Liver (tissue), 9 donors: Measurements from ENCODE around the gene LUC7L. TPM values are rescaled to one million over a fixed set of nuclear protein-coding genes. Genes with fewer than 3 reads are reported as not detected.

Source experiments
- DNase-seq: peaks from one replicate; pipeline ENCODE4 v3.0.0-alpha.2; 2017; ENCODE audit warnings: low spot score
- H3K27ac ChIP-seq, 2 donors: one replicate each; pipeline ENCODE4 v1.7.0; 2013; ENCODE audit warnings: inconsistent platforms in 2 of 2, low read length in 2 of 2, control low read depth in 1 of 2, low read depth in 1 of 2, mild to moderate bottlenecking in 1 of 2
- H3K27me3 ChIP-seq, 4 donors: one replicate each; pipeline versions ENCODE4 v1.6.1 to v1.7.0; 2013; ENCODE audit warnings: low read length in 3 of 4, inconsistent platforms in 1 of 4, mild to moderate bottlenecking in 1 of 4, moderate library complexity in 1 of 4; ENCODE audit not compliant: control insufficient read depth in 4 of 4, insufficient read depth in 4 of 4
- H3K36me3 ChIP-seq, 4 donors: one replicate each; pipeline versions ENCODE4 v1.6.1 to v1.7.0; 2013; ENCODE audit warnings: low read length in 3 of 4, mild to moderate bottlenecking in 3 of 4, low read depth in 1 of 4, moderate library complexity in 1 of 4; ENCODE audit not compliant: control insufficient read depth in 4 of 4, insufficient read depth in 3 of 4
- H3K4me1 ChIP-seq, 4 donors: one replicate each; pipeline versions ENCODE4 v1.6.1 to v1.7.0; 2013; ENCODE audit warnings: low read length in 3 of 4, mild to moderate bottlenecking in 3 of 4, moderate library complexity in 1 of 4; ENCODE audit not compliant: control insufficient read depth in 4 of 4, insufficient read depth in 4 of 4
- H3K4me3 ChIP-seq, 3 donors: one replicate each; pipeline versions ENCODE4 v1.6.1 to v1.7.0; 2013; ENCODE audit warnings: low read length in 3 of 3, control low read depth in 1 of 3, low read depth in 1 of 3, mild to moderate bottlenecking in 1 of 3
- H3K9ac ChIP-seq, 2 donors: one replicate each; pipeline ENCODE4 v1.7.0; 2013; ENCODE audit warnings: low read length in 2 of 2, mild to moderate bottlenecking in 2 of 2, moderate library complexity in 2 of 2, control low read depth in 1 of 2, low read depth in 1 of 2
- H3K9me3 ChIP-seq, 4 donors: one replicate each; pipeline versions ENCODE4 v1.6.1 to v1.7.0; 2013; ENCODE audit warnings: low read length in 3 of 4; ENCODE audit not compliant: control insufficient read depth in 4 of 4
- EGR1 ChIP-seq, 2 donors: IDR thresholded peaks; 2 replicates each; pipeline ENCODE4 v1.6.1; 2016 to 2018; ENCODE audit warnings: antibody characterized with exemption in 2 of 2, low read depth in 2 of 2
- FOXA1 ChIP-seq: IDR thresholded peaks from 2 replicates; pipeline ENCODE4 v1.6.1; 2016; ENCODE audit warnings: antibody characterized with exemption
- FOXA2 ChIP-seq: IDR thresholded peaks from 2 replicates; pipeline ENCODE4 v1.6.1; 2016; ENCODE audit warnings: antibody characterized with exemption
- GABPA ChIP-seq, 2 donors: IDR thresholded peaks in 1 of 2; conservative IDR thresholded peaks in 1 of 2; 2 replicates each; pipeline ENCODE4 v1.6.1; 2016; ENCODE audit warnings: antibody characterized with exemption in 2 of 2, mild to moderate bottlenecking in 1 of 2, moderate library complexity in 1 of 2
- HNF4A ChIP-seq, 2 donors: conservative IDR thresholded peaks; 2 replicates each; pipeline ENCODE4 v1.6.1; 2016; ENCODE audit warnings: antibody characterized with exemption in 2 of 2, mild to moderate bottlenecking in 2 of 2
- HNF4G ChIP-seq: IDR thresholded peaks from 2 replicates; pipeline ENCODE4 v1.6.1; 2016; ENCODE audit warnings: antibody characterized with exemption
- JUND ChIP-seq, 2 donors: IDR thresholded peaks; 2 replicates each; pipeline ENCODE4 v1.6.1; 2016; ENCODE audit warnings: antibody characterized with exemption in 2 of 2
- NR2F2 ChIP-seq: IDR thresholded peaks from 2 replicates; pipeline ENCODE4 v1.6.1; 2016; ENCODE audit warnings: antibody characterized with exemption
- RXRA ChIP-seq, 2 donors: IDR thresholded peaks; 2 replicates each; pipeline ENCODE4 v1.6.1; 2017 to 2018; ENCODE audit warnings: antibody characterized with exemption in 2 of 2, mild to moderate bottlenecking in 1 of 2
- SP1 ChIP-seq: IDR thresholded peaks from 2 replicates; pipeline ENCODE4 v1.6.1; 2018; ENCODE audit warnings: antibody characterized with exemption, mild to moderate bottlenecking
- TAF1 ChIP-seq: conservative IDR thresholded peaks from 2 replicates; pipeline ENCODE4 v1.6.1; 2016; ENCODE audit warnings: antibody characterized with exemption, mild to moderate bottlenecking
- WGBS: extraction: QIAGEN DNeasy Blood & Tissue Kit; methylation state at CpG from one replicate; pipeline ENCODE4 v1.1.7; 2013; 5-methylcytosine and 5-hydroxymethylcytosine counted together
- polyA plus RNA-seq, 2 donors: library from polyadenylated mRNA; stranded (reverse) in 1 of 2; unstranded in 1 of 2; fragments of 200-250 nt in 1 of 2; fragments of >200 nt in 1 of 2; fragmentation: Nextera tagmentation in 1 of 2; extraction: Ambion mirVana in 1 of 2; gene quantifications; one replicate each; pipeline versions ENCODE4 v1.2.1 to v1.2.3, GENCODE V29; 2013 to 2015
- total RNA-seq, 2 donors: library from RNA; depleted of rRNA; stranded (reverse); fragments of >200 nt; gene quantifications; one replicate each; pipeline ENCODE4 v1.2.3, GENCODE V29; 2014
- TF ChIP-seq, protein P1 (sequence below): IDR thresholded peaks from 2 replicates; pipeline ENCODE4 v1.6.1; 2016; ENCODE audit warnings: antibody characterized with exemption, mild to moderate bottlenecking
- TF ChIP-seq, protein P2 (sequence below): IDR thresholded peaks from 2 replicates; pipeline ENCODE4 v1.6.1; 2016; ENCODE audit warnings: antibody characterized with exemption
- TF ChIP-seq, protein P3 (sequence below): IDR thresholded peaks from 2 replicates; pipeline ENCODE4 v1.6.1; 2016; ENCODE audit warnings: antibody characterized with exemption
- TF ChIP-seq, protein P4 (sequence below): IDR thresholded peaks from 2 replicates; pipeline ENCODE4 v1.6.1; 2016; ENCODE audit warnings: antibody characterized with exemption
- TF ChIP-seq, protein P5 (sequence below): fragments of 150-350 bp; IDR thresholded peaks from 2 replicates; pipeline ENCODE4 v1.5.1; 2017; ENCODE audit warnings: improper control_type of control experiment, low read depth, low read length; ENCODE audit not compliant: missing input control
- donor health status: healthy.
- donor health status: healthy.
- donor health status: healthy.
- donor health status: healthy.
- donor health status: healthy.

LUC7L gene
- total and polyA plus RNA-seq, 4 donors = 11.5 to 34.3 (median 19.6) TPM

DNA sequence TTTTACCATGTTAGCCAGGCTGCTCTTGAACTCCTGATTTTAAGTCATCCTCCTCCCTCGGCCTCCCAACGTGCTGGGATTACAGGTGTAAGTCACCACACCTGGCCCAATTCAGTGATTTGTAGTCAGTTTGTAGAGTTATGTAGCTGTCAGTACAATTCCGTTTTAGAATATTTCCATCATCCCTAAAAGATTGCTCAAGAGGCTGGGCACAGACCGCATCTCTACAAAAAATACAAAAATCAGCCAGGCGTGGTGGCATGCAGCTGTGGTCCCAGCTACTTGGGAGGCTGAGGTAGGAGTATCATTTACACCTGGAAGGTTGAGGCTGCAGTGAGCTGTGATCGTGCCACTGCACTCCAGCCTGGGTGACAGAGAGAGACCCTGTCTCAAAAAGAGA, 25.9 kb upstream of the LUC7L start:
- Histone ChIP-seq H3K36me3 (peaks cover 1 to 28% (median 10%) of the 10 kb centered on the region in 4 donors), H3K9me3 (no peaks in the 10 kb centered on the region), H3K9ac (no peak overlapping the region), H3K4me1 (peaks cover 0 to 3% (median 0%) of the 10 kb centered on the region in 4 donors), H3K4me3 (no peak overlapping the region), H3K27me3 (no peaks in the 10 kb centered on the region), H3K27ac (no peak overlapping the region)
- 97% methylated on average over 6 of the region's 6 CpGs for WGBS
- no peak for DNase-seq
- TF ChIP-seq HNF4G = no peak
- no peak for TF ChIP-seq FOXA1
- no peak for TF ChIP-seq RXRA (IDR thresholded peaks at IDR 0.05)
- no peak for TF ChIP-seq FOXA2
- TF ChIP-seq, protein P1, sequence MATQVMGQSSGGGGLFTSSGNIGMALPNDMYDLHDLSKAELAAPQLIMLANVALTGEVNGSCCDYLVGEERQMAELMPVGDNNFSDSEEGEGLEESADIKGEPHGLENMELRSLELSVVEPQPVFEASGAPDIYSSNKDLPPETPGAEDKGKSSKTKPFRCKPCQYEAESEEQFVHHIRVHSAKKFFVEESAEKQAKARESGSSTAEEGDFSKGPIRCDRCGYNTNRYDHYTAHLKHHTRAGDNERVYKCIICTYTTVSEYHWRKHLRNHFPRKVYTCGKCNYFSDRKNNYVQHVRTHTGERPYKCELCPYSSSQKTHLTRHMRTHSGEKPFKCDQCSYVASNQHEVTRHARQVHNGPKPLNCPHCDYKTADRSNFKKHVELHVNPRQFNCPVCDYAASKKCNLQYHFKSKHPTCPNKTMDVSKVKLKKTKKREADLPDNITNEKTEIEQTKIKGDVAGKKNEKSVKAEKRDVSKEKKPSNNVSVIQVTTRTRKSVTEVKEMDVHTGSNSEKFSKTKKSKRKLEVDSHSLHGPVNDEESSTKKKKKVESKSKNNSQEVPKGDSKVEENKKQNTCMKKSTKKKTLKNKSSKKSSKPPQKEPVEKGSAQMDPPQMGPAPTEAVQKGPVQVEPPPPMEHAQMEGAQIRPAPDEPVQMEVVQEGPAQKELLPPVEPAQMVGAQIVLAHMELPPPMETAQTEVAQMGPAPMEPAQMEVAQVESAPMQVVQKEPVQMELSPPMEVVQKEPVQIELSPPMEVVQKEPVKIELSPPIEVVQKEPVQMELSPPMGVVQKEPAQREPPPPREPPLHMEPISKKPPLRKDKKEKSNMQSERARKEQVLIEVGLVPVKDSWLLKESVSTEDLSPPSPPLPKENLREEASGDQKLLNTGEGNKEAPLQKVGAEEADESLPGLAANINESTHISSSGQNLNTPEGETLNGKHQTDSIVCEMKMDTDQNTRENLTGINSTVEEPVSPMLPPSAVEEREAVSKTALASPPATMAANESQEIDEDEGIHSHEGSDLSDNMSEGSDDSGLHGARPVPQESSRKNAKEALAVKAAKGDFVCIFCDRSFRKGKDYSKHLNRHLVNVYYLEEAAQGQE = no peak
- TF ChIP-seq, protein P2, sequence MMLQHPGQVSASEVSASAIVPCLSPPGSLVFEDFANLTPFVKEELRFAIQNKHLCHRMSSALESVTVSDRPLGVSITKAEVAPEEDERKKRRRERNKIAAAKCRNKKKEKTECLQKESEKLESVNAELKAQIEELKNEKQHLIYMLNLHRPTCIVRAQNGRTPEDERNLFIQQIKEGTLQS = no peak
- TF ChIP-seq JUND (IDR thresholded peaks at IDR 0.05) = no peak
- TF ChIP-seq GABPA (IDR thresholded peaks at IDR 0.05 in 1 of 2, conservative IDR thresholded peaks at IDR 0.05 in 1 of 2) = no peak
- no peak for TF ChIP-seq NR2F2
- TF ChIP-seq EGR1 (IDR thresholded peaks at IDR 0.05; ENCODE audit: low read depth in 2 of 2) = no peak
- TF ChIP-seq, protein P3, sequence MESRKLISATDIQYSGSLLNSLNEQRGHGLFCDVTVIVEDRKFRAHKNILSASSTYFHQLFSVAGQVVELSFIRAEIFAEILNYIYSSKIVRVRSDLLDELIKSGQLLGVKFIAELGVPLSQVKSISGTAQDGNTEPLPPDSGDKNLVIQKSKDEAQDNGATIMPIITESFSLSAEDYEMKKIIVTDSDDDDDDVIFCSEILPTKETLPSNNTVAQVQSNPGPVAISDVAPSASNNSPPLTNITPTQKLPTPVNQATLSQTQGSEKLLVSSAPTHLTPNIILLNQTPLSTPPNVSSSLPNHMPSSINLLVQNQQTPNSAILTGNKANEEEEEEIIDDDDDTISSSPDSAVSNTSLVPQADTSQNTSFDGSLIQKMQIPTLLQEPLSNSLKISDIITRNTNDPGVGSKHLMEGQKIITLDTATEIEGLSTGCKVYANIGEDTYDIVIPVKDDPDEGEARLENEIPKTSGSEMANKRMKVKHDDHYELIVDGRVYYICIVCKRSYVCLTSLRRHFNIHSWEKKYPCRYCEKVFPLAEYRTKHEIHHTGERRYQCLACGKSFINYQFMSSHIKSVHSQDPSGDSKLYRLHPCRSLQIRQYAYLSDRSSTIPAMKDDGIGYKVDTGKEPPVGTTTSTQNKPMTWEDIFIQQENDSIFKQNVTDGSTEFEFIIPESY = no peak
- TF ChIP-seq HNF4A (conservative IDR thresholded peaks at IDR 0.05) = no peak
- TF ChIP-seq, protein P4, sequence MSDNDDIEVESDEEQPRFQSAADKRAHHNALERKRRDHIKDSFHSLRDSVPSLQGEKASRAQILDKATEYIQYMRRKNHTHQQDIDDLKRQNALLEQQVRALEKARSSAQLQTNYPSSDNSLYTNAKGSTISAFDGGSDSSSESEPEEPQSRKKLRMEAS = no peak

DNA sequence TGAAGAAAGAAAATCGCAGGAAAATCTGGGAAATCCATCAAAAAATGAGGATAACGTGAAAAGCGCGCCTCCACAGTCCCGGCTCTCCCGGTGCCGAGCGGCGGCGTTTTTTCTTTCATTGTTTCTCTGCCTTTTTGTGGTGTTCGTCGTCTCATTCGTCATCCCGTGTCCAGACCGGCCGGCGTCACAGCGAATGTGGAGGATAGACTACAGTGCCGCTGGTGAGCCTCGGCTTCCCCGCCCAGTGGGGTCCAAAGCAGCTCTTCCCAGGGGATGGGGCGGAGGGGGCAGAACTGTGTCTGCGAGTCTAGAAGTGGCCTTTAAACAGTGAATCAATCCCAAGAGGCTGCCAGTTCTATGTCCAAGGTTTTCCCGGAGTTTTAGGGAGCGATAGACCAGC, 25.2 kb upstream of the LUC7L start:
- peaks cover 1 to 23% (median 8%) of the 10 kb centered on the region in 4 donors for H3K36me3 ChIP-seq
- DNase-seq = no peak
- no peak overlapping the region for H3K27ac ChIP-seq
- no peaks in the 10 kb centered on the region for H3K27me3 ChIP-seq
- no peaks in the 10 kb centered on the region for H3K9me3 ChIP-seq
- peaks cover 0 to 3% (median 0%) of the 10 kb centered on the region in 4 donors for H3K4me1 ChIP-seq
- no peak overlapping the region for H3K4me3 ChIP-seq
- 97% methylated on average over 25 of the region's 25 CpGs for WGBS
- H3K9ac ChIP-seq = no peak overlapping the region
- no peak for TF ChIP-seq RXRA (IDR thresholded peaks at IDR 0.05)
- no peak for TF ChIP-seq SP1
- TF ChIP-seq HNF4G = no peak
- TF ChIP-seq, protein P3 = no peak
- TF ChIP-seq, protein P4 = no peak
- no peak for TF ChIP-seq NR2F2
- TF ChIP-seq, protein P1 = no peak
- TF ChIP-seq JUND (IDR thresholded peaks at IDR 0.05) = no peak
- TF ChIP-seq FOXA1 = no peak
- no peak for TF ChIP-seq FOXA2
- TF ChIP-seq, protein P5, sequence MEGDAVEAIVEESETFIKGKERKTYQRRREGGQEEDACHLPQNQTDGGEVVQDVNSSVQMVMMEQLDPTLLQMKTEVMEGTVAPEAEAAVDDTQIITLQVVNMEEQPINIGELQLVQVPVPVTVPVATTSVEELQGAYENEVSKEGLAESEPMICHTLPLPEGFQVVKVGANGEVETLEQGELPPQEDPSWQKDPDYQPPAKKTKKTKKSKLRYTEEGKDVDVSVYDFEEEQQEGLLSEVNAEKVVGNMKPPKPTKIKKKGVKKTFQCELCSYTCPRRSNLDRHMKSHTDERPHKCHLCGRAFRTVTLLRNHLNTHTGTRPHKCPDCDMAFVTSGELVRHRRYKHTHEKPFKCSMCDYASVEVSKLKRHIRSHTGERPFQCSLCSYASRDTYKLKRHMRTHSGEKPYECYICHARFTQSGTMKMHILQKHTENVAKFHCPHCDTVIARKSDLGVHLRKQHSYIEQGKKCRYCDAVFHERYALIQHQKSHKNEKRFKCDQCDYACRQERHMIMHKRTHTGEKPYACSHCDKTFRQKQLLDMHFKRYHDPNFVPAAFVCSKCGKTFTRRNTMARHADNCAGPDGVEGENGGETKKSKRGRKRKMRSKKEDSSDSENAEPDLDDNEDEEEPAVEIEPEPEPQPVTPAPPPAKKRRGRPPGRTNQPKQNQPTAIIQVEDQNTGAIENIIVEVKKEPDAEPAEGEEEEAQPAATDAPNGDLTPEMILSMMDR = no peak
- TF ChIP-seq HNF4A (conservative IDR thresholded peaks at IDR 0.05) = no peak
- TF ChIP-seq, protein P2 = no peak
- TF ChIP-seq TAF1 = no peak
- no peak for TF ChIP-seq EGR1 (IDR thresholded peaks at IDR 0.05; ENCODE audit: low read depth in 2 of 2)
- TF ChIP-seq GABPA (IDR thresholded peaks at IDR 0.05 in 1 of 2, conservative IDR thresholded peaks at IDR 0.05 in 1 of 2) = no peak
